Left colon (tissue), 2 donors: ENCODE data around the gene CHST14. TPM values are rescaled to one million over a fixed set of nuclear protein-coding genes. Genes with fewer than 3 reads are reported as not detected.

Experiments used
- ATAC-seq: fragments of 200-7000 bp; cut with Tn5 transposase; one replicate; pipeline ENCODE4 v1.9.1; 2020; ENCODE audit warnings: mild to moderate bottlenecking, moderate library complexity
- DNase-seq, 2 donors: peaks; one replicate each; pipeline ENCODE4 v3.0.0-alpha.2; 2020
- intact Hi-C, 2 donors: fragments of 100-400 bp; cut with DNase I in 1 of 2; cut with micrococcal nuclease in 1 of 2; formaldehyde crosslinking; loops; one replicate each; pipeline versions ENCODE4 v1.11.2 to v1.14.0; 2022; cut with DNase I, micrococcal nuclease
- total RNA-seq, 2 donors: library from RNA; stranded (reverse); fragmentation: NEBNext Ultra II Directional; extraction: Animal tissue kit (Norgen Biotek cat#: 25700); gene quantifications; one replicate each; pipeline ENCODE4 v1.2.1, GENCODE V29; 2021
- donor health status: DM: no; HTN: no; CAD: no.
- donor health status: DM: yes; HTN: yes; CAD: no.

Gene CHST14
- total RNA-seq, 2 donors from 2014 or later: 2.5 to 5.1 TPM

GRCh38 chr15:40511472-40512133 lies 40.8 kb downstream of the CHST14 start:
- DNase-seq (peak; percentile 75 to 86), ATAC-seq (peak; percentile 95)
- intact Hi-C loops: no loop called here

DNA sequence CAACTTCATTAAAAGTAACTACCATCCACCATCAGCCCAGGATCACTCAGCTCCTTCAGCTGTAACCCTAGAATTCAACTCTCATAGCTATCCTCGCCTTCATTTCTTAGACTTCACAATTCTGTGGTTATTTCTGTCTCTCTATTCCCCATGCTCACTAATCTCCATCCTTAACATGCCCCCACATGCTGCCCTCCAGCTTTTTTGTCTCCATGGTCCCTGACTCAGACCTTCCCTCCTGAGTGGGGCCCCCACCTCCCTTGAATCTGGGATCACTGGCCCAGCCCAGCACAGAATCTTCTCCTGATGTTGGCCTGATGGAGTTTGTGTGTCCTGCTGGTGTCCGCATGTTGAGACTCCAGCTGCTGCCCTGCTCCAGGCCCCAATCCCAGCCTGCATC lies 41.7 kb downstream of the CHST14 start:
- no peak for ATAC-seq
- intact Hi-C loops: no loop called here
- DNase-seq: no peak

- intact Hi-C loops: no loop called here
- ATAC-seq (no peak), DNase-seq (no peak)
Measured at GRCh38 chr15:40513609-40514008, 42.8 kb downstream of the CHST14 start.

DNA sequence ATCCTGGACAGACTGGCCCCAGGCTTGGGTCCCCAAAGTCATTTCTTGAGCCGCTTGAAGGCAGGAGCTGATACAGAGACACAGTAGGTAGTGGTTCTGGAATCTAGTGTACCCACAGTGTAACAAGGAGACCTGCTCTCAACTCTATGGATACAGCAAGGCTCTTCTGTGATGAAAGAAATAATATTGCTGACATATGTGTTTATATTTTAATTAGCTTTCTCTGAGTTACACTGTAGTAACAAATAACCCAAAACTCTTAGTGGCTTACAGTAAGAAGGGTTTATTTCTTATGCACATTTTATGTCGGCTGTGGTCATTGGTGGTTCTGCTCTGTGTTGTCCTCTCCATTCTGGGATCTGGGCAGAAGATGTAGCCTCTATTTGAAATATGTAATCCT lies 45.5 kb downstream of the CHST14 start:
- intact Hi-C loops: no loop called here
- DNase-seq (no peak), ATAC-seq (no peak)

Other genes with a start within 250 kb of the CHST14 start
- 1 to 10 TPM; 2.5 to 3.2 TPM for gene PAK6, start 231.9 kb upstream of the CHST14 start, total RNA-seq
- not detected for gene ANKRD63, start 187.9 kb upstream of the CHST14 start, total RNA-seq
- 10 to 100 TPM in 1 of 2 donors, 1 to 10 TPM in 1; 6.0 to 11.2 TPM for gene PLCB2, start 163.0 kb upstream of the CHST14 start, total RNA-seq
- gene INAFM2, start 147.3 kb upstream of the CHST14 start, total RNA-seq: 10 to 100 TPM; 18.1 to 26.9 TPM
- 10 to 100 TPM; 28.1 to 43.5 TPM for gene CCDC9B, start 130.0 kb upstream of the CHST14 start, total RNA-seq
- 1,000 to 10,000 TPM; 3,013 to 3,634 TPM for gene PHGR1, start 120.0 kb upstream of the CHST14 start, total RNA-seq
- gene DISP2, start 112.8 kb upstream of the CHST14 start, total RNA-seq: 10 to 100 TPM in 1 of 2 donors, 1 to 10 TPM in 1; 8.3 to 13.7 TPM
- 10 to 100 TPM in 1 of 2 donors, 1 to 10 TPM in 1; 6.7 to 10.8 TPM for gene KNSTRN, start 88.3 kb upstream of the CHST14 start, total RNA-seq
- 10 to 100 TPM; 68.8 to 71.5 TPM for gene IVD, start 65.2 kb upstream of the CHST14 start, total RNA-seq
- gene BAHD1, start 30.0 kb upstream of the CHST14 start, total RNA-seq: 10 to 100 TPM; 20.9 to 27.2 TPM
- 10 to 100 TPM; 22.6 to 25.0 TPM for gene CCDC32, start 94.1 kb downstream of the CHST14 start, total RNA-seq
- gene RPUSD2, start 98.3 kb downstream of the CHST14 start, total RNA-seq: 1 to 10 TPM; 9.0 to 9.9 TPM
- gene KNL1, start 123.3 kb downstream of the CHST14 start, total RNA-seq: 1 to 10 TPM; 2.4 to 8.0 TPM
- gene RAD51, start 224.2 kb downstream of the CHST14 start, total RNA-seq: 1 to 10 TPM; 2.6 to 7.1 TPM